EL (cell line): ENCODE data around the gene ANKS1B.
"Not testable (repeated sequence)": the region's sequence is repeated elsewhere in the genome, so short reads cannot be mapped to it uniquely, and the experiment has no call there.

Experiments
- DNase-seq: peaks from one replicate; pipeline ENCODE4 v3.0.0-alpha.2; 2016

The ANKS1B gene

GRCh38 chr12:99859126-99859525 lies 125.6 kb downstream of the ANKS1B start:
- no peak for DNase-seq

DNA sequence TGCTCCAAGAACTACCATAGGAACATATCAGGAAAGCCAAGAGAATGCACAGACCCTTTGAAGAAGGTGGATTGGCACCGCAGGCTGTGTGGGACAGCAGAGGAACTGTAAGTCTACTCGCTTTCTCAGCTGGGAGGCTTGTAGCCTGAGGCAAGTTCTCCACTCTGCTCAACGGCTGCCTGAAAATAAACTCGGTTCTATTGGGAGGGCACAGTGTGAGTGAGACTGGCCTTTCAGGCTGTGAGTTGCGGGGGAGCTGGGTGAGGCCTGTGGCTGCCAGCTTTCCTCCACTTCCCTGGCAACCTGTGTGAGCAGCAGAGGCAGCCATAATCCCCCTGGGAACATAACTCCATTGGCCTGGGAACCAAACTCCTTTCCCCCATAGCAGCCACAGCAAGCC lies 132.1 kb downstream of the ANKS1B start:
- no peak for DNase-seq

GRCh38 chr12:99847936-99848335 lies 136.8 kb downstream of the ANKS1B start:
- no peak for DNase-seq

DNA sequence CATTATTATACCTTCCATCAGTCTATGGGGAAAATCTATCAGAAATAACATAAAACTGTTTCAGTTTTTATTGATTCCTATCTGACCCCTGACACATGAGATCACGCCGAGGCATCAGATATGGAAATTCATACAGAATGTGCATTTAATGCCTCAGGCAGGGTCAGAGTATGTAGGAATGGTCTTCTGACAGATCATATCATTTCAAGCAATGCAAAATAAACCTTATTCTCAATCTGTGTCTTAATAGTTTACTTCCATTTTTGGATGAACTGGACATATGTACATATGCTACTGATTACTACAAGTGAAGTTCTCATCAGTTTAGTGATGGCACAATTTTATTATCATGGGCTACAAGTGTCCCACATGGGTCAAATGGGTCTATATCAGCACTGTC lies 150.0 kb downstream of the ANKS1B start:
- DNase-seq = no peak

GRCh38 chr12:99833397-99833796 lies 151.3 kb downstream of the ANKS1B start:
- no peak for DNase-seq

GRCh38 chr12:99824900-99825542 lies 159.7 kb downstream of the ANKS1B start:
- no peak for DNase-seq

DNA sequence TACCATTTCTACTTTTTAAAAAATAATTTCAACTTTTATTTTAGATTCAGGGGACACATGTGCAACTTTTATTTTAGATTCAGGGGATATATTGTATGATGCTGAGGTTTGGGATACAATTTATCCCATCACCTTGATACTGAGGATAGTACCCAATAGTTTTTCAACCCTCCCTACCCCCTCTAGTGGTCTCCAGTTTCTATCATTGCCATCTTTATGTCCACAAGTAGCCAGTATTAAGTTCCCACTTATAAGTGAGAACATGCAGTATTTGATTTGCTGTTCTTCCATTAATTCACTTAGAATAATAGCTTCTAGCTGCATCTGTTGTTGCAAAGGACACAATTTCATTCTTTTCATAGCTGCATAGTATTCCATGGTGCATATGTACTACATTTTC lies 162.5 kb downstream of the ANKS1B start:
- no peak for DNase-seq

GRCh38 chr12:99810718-99811593 lies 173.8 kb downstream of the ANKS1B start:
- DNase-seq = peak; percentile 44

DNA sequence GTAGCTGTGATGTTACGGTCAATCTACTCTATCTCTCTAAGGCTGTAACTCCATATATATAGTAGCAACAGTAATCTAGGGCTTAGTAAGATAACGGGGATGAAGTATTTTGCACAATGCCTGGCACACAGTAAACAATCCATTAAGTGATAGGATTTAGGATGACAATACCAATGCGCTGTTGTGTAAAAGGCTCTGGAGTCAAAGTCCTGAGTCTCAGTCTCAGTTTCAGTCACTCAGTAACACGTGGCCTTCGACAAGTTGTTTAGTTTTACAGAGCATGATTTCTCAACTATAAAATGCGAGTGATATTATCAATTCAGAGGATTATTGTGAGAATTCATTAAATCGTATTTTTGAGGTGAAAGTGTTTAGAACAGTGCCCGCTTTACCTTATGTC lies 174.8 kb downstream of the ANKS1B start:
- no peak for DNase-seq

- no peak for DNase-seq
These were observed 178.4 kb downstream of the ANKS1B start for GRCh38 chr12:99806304-99806703.

DNA sequence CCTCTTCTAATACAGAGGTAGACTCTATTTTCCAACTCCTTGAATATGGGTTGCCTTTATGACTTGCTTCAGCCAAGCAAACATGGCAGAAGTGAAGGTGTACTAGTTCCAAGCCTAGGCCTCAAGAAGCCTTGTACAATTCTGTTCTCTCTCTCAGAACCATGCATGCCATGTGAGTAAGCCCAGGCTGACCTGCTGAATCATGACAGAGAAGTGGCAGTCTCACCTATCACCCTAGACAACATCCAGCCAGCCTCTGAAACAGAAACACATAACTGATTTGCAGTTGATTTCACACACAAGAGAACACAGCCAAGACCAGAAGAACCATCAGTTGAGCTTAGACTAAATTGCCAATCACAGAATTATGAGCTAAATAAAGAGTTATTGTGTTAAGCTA lies 180.0 kb downstream of the ANKS1B start:
- DNase-seq = no peak

DNA sequence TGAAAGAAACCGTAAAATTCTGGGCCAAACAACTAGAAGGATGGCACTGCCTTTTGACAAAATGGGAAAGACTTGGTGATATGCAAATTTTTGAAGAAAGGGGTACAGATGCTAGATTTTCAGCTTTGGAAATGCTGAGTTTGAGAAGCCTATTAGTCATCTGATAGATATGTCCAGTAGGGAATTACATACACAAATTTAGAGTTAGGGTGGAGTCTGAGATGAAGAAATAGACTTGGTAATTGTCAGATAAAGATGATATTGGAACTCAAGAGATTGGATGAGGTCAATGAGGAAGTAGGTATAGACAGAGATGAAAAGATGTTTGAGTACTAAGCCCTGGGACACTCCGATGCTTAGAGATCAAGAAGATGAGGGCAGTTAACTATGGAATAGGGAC lies 184.1 kb downstream of the ANKS1B start:
- DNase-seq = no peak

DNA sequence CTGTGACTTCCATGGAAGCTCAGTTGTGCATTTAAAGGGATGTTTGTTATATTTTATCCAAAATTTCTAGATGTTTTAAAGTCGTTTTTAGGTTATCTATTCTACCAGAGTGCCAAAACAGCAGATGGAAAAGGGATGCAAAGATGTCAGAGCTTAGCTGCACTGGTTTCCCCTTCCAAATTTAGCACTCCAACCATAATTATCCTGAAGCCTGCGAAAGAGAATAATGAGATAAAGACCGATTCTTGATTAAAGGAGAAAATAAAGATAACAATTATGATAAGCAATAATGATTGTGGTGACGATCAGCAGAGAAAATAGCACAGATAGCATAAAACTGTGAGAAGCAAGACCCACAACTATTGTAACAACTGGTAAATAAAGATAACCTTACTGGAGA lies 186.8 kb downstream of the ANKS1B start:
- not testable (repeated sequence) for DNase-seq

DNA sequence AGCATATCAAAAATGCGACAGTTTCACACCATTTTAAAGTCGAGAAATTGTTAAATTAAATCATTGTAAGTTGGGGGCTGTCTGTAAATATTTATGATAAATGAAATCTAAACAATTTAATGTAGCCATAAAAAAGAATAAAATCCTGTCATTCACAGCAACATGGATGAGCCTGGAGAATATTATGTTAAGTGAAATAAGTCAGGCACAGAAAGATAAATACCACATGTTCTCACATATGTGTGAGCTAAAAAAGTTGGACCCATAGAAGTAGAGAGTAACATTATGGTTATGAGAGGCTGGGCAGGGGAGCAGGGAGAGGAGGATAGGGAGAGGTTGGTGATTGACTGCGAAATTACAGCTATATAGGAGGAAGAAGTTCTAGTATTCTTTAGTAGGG lies 201.3 kb downstream of the ANKS1B start:
- DNase-seq = no peak

DNA sequence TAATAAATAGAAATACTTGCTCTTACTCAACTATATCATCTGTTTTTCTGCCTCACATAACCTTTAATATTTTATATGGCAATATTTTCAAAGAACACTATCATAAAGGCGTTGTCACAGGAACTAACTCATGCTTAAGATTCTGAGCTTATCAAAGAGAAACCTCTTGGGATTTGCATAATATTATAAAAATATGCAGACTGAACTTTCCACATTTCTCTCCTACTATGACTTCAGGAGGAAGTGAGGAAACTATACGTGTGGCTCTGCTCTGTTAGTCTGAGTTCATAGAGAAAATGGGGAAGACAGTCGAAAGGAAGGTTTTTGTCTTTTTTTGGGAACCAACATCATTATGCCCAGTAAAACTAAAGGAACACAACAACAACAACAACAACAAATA lies 212.5 kb downstream of the ANKS1B start:
- no peak for DNase-seq

- DNase-seq = no peak
These were observed 213.1 kb downstream of the ANKS1B start for GRCh38 chr12:99771659-99772058.

DNA sequence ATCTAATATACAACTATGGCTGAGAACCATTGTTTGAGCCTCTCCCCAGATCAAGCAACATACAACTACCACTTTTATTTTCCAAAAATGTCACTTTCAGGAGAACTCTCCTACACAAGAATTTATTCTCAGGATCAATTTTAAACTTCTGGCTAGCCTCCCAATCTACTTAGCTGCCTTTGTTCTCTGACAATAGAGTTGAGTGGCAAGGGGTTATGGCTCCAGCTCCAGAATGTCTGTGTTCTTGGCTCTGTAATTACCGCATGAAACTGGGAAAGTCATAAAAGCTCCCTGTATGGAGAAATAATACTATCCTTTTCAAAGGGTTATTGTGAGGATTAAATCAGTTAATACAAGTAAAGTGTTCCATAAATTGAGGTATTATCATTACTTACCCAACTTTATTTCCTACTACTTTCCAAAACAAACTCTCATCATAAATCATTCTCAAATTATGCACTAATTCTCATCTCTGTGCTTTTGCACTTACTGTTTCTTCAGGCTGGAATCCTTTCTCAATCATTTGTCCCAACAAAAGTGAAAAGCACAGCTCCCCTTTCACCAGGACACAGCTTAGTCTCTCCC lies 215.2 kb downstream of the ANKS1B start:
- DNase-seq = no peak

DNA sequence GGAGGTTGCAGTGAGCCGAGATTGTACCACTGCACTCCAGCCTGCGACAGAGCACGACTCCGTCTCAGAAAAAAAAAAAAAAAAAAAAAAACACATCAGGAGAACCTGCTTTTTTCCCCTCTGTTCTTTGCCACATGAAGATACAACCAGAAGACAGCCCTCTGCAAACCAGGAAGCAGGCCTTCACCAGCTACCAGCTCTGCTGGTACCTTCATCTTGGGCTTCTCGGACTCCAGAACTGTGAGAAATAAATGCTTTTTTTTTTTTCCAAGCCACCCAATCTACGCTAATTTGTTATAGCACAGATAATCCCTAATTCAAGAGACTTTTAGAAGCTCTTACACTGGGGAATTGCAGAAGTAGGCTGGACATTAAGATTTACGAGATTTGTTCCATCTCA lies 216.0 kb downstream of the ANKS1B start:
- DNase-seq = no peak

- DNase-seq = peak; percentile 13
These were observed 216.9 kb downstream of the ANKS1B start for GRCh38 chr12:99767809-99768208.

DNA sequence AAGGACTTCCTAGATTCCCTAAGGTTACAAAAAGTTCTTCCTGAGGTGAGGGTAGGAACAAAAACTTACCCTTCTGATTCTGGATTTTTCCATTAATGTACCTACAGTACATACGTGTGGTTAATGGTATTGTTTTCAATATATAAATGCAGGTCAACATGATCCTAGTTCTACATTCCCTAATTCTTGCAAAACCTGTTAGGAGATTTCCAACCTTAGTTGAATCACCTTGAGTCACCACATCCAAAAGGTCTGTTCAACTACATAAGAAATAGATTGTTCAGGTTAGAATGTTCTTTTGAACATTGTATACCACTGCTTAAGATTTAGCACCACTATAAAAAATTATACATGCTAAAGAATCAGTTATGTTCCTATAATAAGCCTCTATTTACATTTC lies 218.3 kb downstream of the ANKS1B start:
- no peak for DNase-seq

DNA sequence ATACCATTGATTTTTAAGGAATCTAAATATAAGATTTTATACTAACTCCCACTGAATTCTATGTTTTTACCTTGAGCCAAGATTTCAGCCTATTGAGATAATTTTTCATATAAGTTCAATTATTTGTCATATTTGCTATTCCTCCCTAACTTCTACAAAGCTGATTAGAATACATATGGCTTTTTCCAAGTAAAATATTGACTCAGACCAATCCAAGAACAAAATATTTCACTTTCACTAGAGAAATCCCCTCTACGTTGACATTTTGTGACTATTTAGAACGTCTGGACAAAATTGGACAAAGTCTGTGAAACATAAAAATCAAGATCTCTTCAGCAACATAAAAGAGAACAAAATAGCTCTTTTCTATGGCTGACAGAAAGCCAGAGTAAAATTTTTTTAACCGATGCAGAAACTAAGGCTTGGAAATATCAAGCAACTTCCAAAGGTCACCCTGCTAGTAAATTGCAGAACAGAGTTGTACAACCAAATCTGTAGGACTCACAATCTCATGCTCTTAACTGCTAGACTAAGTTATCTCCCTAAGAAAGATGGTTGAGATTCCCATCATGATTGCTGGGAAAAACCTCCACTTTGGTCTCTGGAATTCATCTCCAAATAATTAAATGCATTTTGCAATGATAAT lies 219.1 kb downstream of the ANKS1B start:
- no peak for DNase-seq

- DNase-seq = no peak
These were observed 225.3 kb downstream of the ANKS1B start for GRCh38 chr12:99759444-99759843.

DNA sequence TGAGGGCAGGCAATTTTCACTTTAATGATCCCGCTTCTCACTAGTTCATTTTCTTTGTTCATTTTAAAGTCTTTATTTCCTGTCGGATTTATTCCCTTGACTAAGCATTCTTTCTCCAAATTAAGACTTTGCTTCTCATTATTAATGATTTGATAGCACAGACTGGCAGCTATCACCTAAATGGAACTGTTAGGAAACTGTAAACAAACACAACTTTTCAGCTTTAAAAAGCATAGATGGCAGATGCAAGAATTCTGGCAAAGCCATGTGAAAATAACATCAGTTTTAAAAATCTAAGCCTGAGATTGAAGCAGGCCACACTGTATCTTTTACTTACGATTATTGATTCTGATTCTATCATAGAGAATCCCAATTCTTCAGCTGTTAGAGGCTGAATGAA lies 225.7 kb downstream of the ANKS1B start:
- no peak for DNase-seq

- peak; percentile 19 for DNase-seq
These were observed 232.0 kb downstream of the ANKS1B start for GRCh38 chr12:99752740-99753139.
